Small intestine (tissue), 7 donors: ENCODE data around the gene CSF2. TPM values are rescaled to one million over a fixed set of nuclear protein-coding genes. Genes with fewer than 3 reads are reported as not detected.
A peak's percentile ranks its signal among the peaks of the same experiment; 100 is the strongest.
"Not testable (repeated sequence)": the region's sequence is repeated elsewhere in the genome, so short reads cannot be mapped to it uniquely, and the experiment has no call there.

ENCODE experiments used
- DNase-seq, 2 donors: peaks; one replicate each; pipeline versions ENCODE4 v3.0.0 to v3.0.0-alpha.2; 2013
- FAIRE-seq: peaks from 2 replicates; lab custom pipeline; 2012; peaks lifted over from hg19 to GRCh38; lab: Jason Lieb, UNC
- H3K27ac ChIP-seq, 3 donors: one replicate each; pipeline ENCODE4 v1.5.1; 2013; ENCODE audit warnings: low read length in 2 of 3, mild to moderate bottlenecking in 2 of 3, control low read depth in 1 of 3, inconsistent platforms in 1 of 3, low read depth in 1 of 3, moderate library complexity in 1 of 3
- H3K27me3 ChIP-seq, 3 donors: one replicate each; pipeline ENCODE4 v1.6.1; 2013; ENCODE audit warnings: low read length in 3 of 3, inconsistent platforms in 1 of 3; ENCODE audit not compliant: control insufficient read depth in 3 of 3, insufficient read depth in 3 of 3
- H3K36me3 ChIP-seq, 3 donors: one replicate each; pipeline ENCODE4 v1.6.1; 2013; ENCODE audit warnings: low read length in 3 of 3, inconsistent platforms in 1 of 3, low read depth in 1 of 3, mild to moderate bottlenecking in 1 of 3, moderate library complexity in 1 of 3; ENCODE audit not compliant: control insufficient read depth in 3 of 3, insufficient read depth in 2 of 3
- H3K4me1 ChIP-seq, 3 donors: one replicate each; pipeline ENCODE4 v1.6.1; 2013; ENCODE audit warnings: low read length in 2 of 3, inconsistent platforms in 1 of 3, low read depth in 1 of 3, mild to moderate bottlenecking in 1 of 3, moderate library complexity in 1 of 3; ENCODE audit not compliant: control insufficient read depth in 3 of 3, insufficient read depth in 2 of 3
- H3K4me3 ChIP-seq, 3 donors: one replicate each; pipeline ENCODE4 v1.5.1; 2013; ENCODE audit warnings: low read length in 3 of 3, control low read depth in 1 of 3, inconsistent platforms in 1 of 3, low read depth in 1 of 3, mild to moderate bottlenecking in 1 of 3, moderate library complexity in 1 of 3
- H3K9me3 ChIP-seq, 2 donors: one replicate each; pipeline ENCODE4 v1.6.1; 2013; ENCODE audit warnings: low read depth in 1 of 2, low read length in 1 of 2; ENCODE audit not compliant: control insufficient read depth in 2 of 2, insufficient read depth in 1 of 2
- WGBS, 3 donors: extraction: QIAGEN DNeasy Blood & Tissue Kit; methylation state at CpG; one replicate each; pipeline ENCODE4 v1.1.7; 2013; 5-methylcytosine and 5-hydroxymethylcytosine counted together
- polyA plus RNA-seq, 4 donors: library from polyadenylated mRNA; stranded (reverse) in 3 of 4; unstranded in 1 of 4; fragments of 200-250 nt in 3 of 4; fragments of 120-200 nt in 1 of 4; gene quantifications; one replicate each; pipeline versions ENCODE4 v1.2.1 to v1.2.3, GENCODE V29; 2013
- donor health status: healthy with polysubstance abuse.
- donor health status: control.
- donor health status: control.
- donor health status: Bipolar disorder and iron deficiency.
- donor health status: healthy.

Gene CSF2
- polyA plus RNA-seq, 4 donors: 0.25 TPM; not detected in 3

DNA sequence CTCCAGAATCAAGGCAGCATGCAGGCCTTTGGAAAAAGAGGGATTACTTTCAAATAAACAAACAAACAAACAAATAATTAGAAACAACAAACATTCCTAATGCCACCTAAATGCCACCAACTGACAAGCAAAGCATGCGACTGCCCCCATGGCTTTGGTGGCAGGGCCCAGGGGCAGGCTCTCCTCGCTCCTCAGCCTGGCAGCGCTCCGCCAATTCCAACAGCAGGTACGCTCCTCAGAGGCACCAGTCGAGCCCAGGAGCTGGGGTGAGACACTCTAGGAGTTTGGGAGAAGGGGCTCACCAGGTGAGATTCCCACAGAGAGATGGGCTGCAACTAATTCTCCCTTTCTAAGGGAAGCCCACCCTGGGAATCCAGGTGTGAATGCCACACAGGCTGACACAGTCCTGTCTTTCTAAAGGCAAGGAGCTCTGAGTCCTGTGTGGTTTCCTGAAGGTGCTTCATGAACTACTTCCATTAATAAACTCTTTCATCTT, 27.8 kb downstream of the CSF2 start:
- 94 to 96% (median 95%) methylated on average over 6 of the region's 6 CpGs for WGBS, 3 donors
- no peak for DNase-seq
- H3K27me3 ChIP-seq: no peaks in the 10 kb centered on the region
- no peaks in the 10 kb centered on the region for H3K4me1 ChIP-seq
- H3K9me3 ChIP-seq: no peaks in the 10 kb centered on the region
- no peak for FAIRE-seq
- no peak overlapping the region for H3K4me3 ChIP-seq
- peak overlapping the region in 2 of 3 donors; percentile 9 to 33 for H3K27ac ChIP-seq
- H3K36me3 ChIP-seq: no peaks in the 10 kb centered on the region

DNA sequence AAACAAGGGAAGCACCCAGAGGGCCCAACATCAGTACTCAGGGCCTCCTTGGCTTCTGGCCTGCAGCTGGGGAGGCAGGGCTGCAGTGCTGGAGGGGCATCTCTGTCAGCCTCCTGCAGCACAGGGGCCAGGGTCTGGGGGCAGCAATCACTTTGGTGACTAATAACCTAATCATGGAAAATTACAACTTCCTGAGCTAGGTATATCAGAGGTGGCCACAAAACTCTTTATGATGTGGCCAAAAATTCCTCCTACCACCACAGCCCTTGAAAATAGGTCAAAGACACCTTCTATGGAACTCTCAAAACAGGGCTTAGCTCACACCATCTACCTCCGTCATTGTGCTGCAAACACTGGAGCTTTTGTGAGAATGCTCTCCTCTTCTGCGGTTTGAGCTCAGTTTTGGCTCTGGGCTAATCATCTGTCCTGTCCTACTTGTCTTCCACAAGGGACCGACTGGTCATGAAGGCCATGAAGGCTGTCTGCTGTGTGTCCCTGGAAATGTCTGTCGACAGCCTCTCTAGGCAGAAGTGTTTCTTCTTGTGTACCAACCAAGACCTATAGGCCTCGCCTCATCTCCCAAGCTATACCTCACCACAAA, 28.6 kb downstream of the CSF2 start:
- no peaks in the 10 kb centered on the region for H3K4me1 ChIP-seq
- DNase-seq: no peak

DNA sequence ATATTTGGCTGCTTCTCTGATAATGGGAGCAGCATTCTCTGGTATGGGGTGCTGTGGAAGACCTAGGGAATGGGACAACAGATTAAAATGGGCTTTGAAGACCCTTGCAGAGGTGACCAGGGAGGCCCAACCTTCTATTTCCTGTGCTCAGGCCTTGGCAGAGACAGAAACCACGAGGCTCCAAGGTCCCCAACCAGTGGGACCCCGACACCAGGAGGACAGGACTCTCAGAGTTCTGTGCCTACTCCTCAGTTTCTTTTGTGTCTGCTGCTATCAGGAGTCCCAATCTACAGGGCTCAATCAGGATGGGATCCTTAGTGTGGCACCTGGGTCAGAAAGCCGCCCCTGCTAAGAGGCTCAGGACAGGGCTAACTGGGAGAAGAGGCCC, 29.3 kb downstream of the CSF2 start:
- Histone ChIP-seq H3K9me3 (no peaks in the 10 kb centered on the region), H3K27ac (peak overlapping the region in 2 of 3 donors; percentile 57 to 90), H3K36me3 (no peaks in the 10 kb centered on the region), H3K27me3 (no peaks in the 10 kb centered on the region), H3K4me1 (no peaks in the 10 kb centered on the region), H3K4me3 (no peak overlapping the region)
- DNase-seq (no peak), FAIRE-seq (no peak)
- 54 to 70% (median 63%) methylated on average over 3 of the region's 3 CpGs for WGBS, 3 donors

More for the DNA sequence above, 28.6 kb downstream of the CSF2 start:
- Histone ChIP-seq H3K27me3 (no peaks in the 10 kb centered on the region), H3K27ac (peak overlapping the region in 2 of 3 donors; percentile 57 to 90), H3K36me3 (no peaks in the 10 kb centered on the region), H3K4me3 (no peak overlapping the region), H3K9me3 (no peaks in the 10 kb centered on the region)
- no peak for FAIRE-seq
- 72 to 78% (median 77%) methylated on average over 5 of the region's 5 CpGs for WGBS, 3 donors

DNA sequence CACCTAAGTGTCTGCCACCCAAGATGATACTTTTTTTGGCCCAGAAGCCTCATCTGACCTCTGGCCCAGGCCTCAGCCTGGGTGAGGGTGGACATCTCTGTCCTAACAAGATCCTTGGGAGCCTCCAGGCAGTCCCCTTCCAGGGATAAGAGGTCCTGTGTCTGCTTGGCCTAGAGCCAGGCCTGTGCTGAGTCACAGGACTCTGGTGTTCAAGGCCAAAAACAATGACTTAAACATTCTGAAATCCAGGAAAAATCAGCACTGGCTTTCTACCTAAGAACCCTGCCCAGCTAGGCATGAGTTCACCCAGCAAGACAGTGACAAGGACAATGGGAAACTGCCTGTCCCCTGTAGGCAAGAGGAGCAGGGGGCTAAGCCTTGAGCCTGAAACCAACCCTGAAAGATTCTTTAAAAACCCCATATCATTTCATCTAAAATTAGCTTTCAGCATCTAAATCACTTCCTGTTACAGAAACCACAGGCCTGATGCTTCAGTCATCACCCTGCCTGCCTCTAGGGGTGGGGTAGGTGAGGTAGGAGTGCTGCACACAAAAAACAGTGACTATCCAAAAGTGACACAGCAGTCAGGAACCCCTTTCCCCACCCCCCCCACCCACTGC, 29.9 kb downstream of the CSF2 start:
- FAIRE-seq (no peak), DNase-seq (peak; percentile 37 to 64)
- Histone ChIP-seq H3K27ac (peak overlapping the region in 2 of 3 donors; percentile 57 to 90), H3K9me3 (no peaks in the 10 kb centered on the region), H3K36me3 (no peaks in the 10 kb centered on the region), H3K4me3 (no peak overlapping the region), H3K27me3 (no peaks in the 10 kb centered on the region), H3K4me1 (no peaks in the 10 kb centered on the region)

DNA sequence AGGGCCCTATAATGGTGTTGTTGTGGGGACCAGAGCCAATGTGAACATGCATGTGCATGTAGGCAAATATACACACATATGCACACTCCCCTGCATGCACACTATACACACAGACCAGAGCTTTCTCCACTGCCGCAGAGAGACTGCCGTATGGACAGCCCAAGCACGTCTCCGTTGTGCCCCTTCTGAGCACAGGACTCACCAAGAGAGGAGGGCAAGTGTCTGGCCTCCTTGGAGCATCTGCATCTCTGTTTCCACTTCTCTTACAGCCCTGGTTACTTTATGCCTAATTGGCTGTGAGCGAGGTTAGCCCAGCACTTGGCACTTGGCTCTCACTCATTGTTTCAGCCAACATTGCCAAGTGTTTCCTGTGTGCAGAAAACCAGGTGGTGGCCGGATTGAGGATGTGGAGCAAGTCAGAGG, 30.4 kb downstream of the CSF2 start:
- Histone ChIP-seq H3K36me3 (no peaks in the 10 kb centered on the region), H3K27me3 (no peaks in the 10 kb centered on the region), H3K4me3 (no peak overlapping the region), H3K9me3 (no peaks in the 10 kb centered on the region), H3K4me1 (no peaks in the 10 kb centered on the region), H3K27ac (peak overlapping the region in 2 of 3 donors; percentile 16 to 37)
- no peak for FAIRE-seq
- no peak for DNase-seq
- 68 to 72% (median 69%) methylated on average over 6 of the region's 6 CpGs for WGBS, 3 donors

DNA sequence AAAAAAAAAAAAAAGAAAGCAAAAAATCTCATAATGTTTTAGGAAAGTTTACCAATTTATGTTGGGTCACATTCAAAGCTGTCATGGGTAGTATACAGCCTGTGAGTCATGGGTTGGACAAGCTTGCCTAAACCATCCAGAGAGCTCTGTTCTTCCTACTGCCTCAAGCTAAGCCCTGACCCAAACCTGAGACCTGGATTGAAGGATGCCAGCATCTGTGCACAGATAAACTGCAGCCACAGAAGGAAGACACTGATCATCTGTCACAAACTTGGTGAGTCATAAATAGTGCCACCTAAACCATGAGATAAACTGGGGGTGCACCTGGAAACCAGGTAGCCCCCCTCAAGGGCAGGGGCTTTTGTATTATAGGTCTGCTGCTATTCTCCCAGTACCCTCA, 31.0 kb downstream of the CSF2 start:
- Histone ChIP-seq H3K9me3 (no peaks in the 10 kb centered on the region), H3K4me3 (no peak overlapping the region), H3K27ac (peak overlapping the region in 2 of 3 donors; percentile 1 to 27), H3K27me3 (no peaks in the 10 kb centered on the region), H3K4me1 (no peaks in the 10 kb centered on the region), H3K36me3 (no peaks in the 10 kb centered on the region)
- no peak for FAIRE-seq
- DNase-seq: no peak

DNA sequence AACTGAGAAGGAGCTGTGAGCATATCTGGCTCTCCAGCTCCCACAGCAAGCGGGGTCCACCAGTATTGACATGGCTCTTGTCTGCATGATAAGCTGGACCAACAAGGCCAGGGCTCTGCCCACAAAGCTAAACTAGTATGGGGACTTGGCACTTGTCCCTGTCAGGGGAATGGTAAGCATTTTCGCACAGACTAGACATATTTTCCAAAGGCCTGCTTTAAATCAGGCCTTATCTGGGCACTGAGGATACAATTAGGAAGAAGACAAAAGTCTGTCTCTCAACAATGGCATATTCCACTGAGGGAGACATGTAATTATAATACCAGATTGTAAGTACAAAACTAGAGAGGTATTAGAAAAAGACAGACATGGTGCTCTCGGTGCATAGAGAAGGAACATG, 32.1 kb downstream of the CSF2 start:
- DNase-seq (no peak), FAIRE-seq (no peak)
- no peak overlapping the region for H3K4me3 ChIP-seq
- H3K9me3 ChIP-seq: no peaks in the 10 kb centered on the region
- no peaks in the 10 kb centered on the region for H3K4me1 ChIP-seq
- H3K27me3 ChIP-seq: no peaks in the 10 kb centered on the region
- H3K27ac ChIP-seq: no peak overlapping the region
- WGBS, 3 donors: 93 to 95% (median 94%) methylated on average over 3 of the region's 3 CpGs
- H3K36me3 ChIP-seq: no peaks in the 10 kb centered on the region

DNA sequence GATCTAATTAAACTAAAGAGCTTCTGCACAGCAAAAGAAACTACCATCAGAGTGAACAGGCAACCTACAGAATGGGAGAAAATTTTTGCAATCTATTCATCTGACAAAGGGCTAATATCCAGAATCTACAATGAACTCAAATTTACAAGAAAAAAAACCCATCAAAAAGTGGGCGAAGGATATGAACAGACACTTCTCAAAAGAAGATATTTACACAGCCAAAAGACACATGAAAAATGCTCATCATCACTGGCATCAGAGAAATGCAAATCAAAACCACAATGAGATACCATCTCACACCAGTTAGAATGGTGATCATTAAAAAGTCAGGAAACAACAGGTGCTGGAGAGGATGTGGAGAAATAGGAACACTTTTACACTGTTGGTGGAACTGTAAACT, 34.9 kb downstream of the CSF2 start:
- not testable (repeated sequence) for H3K27me3 ChIP-seq, DNase-seq, FAIRE-seq, H3K4me3 ChIP-seq, H3K9me3 ChIP-seq, H3K4me1 ChIP-seq, H3K27ac ChIP-seq, H3K36me3 ChIP-seq
- 96 to 100% (median 98%) methylated on average over 1 of the region's 1 CpG for WGBS, 3 donors
